SIG-M5 treated with dmso at 0.1 percent for 504 hours (cell line): ENCODE data around the gene FAAP24.
"Not testable (repeated sequence)": the region's sequence is repeated elsewhere in the genome, so short reads cannot be mapped to it uniquely, and the experiment has no call there.

ENCODE experiments used
- DNase-seq: peaks from one replicate; lab custom pipeline; 2025; ENCODE audit not compliant: unreplicated experiment; lab: John Stamatoyannopoulos, UW

Gene FAAP24

GRCh38 chr19:32997716-32998355 lies 25.8 kb downstream of the FAAP24 start:
- DNase-seq, result no peak

GRCh38 chr19:32998722-32999121 lies 26.7 kb downstream of the FAAP24 start:
- no peak for DNase-seq

- DNase-seq, result no peak
Observed at GRCh38 chr19:33000510-33000909, 28.5 kb downstream of the FAAP24 start.

- no peak for DNase-seq
Observed at GRCh38 chr19:33000910-33001309, 28.9 kb downstream of the FAAP24 start.

- not testable (repeated sequence) for DNase-seq
Observed at GRCh38 chr19:33002126-33002865, 30.3 kb downstream of the FAAP24 start.

- DNase-seq, result not testable (repeated sequence)
Observed at GRCh38 chr19:33003424-33004024, 31.5 kb downstream of the FAAP24 start.

GRCh38 chr19:33005440-33005839 lies 33.4 kb downstream of the FAAP24 start:
- DNase-seq, result peak; percentile 36

GRCh38 chr19:33008738-33009137 lies 36.7 kb downstream of the FAAP24 start:
- no peak for DNase-seq

GRCh38 chr19:33010891-33011290 lies 38.8 kb downstream of the FAAP24 start:
- DNase-seq, result not testable (repeated sequence)

GRCh38 chr19:33022472-33023116 lies 50.6 kb downstream of the FAAP24 start:
- no peak for DNase-seq

- DNase-seq, result no peak
Observed at GRCh38 chr19:33024398-33024797, 52.4 kb downstream of the FAAP24 start.

- DNase-seq, result not testable (repeated sequence)
Observed at GRCh38 chr19:33025468-33026238, 53.6 kb downstream of the FAAP24 start.

GRCh38 chr19:33026602-33027001 lies 54.6 kb downstream of the FAAP24 start:
- not testable (repeated sequence) for DNase-seq
